Measurements from ENCODE around the gene CHRNA1. TPM values are rescaled to one million over a fixed set of nuclear protein-coding genes. Genes with fewer than 3 reads are reported as not detected.

The CHRNA1 gene
- total RNA-seq, 4 donors from 2014 or later: 84.6 to 306 (median 185) TPM

DNA sequence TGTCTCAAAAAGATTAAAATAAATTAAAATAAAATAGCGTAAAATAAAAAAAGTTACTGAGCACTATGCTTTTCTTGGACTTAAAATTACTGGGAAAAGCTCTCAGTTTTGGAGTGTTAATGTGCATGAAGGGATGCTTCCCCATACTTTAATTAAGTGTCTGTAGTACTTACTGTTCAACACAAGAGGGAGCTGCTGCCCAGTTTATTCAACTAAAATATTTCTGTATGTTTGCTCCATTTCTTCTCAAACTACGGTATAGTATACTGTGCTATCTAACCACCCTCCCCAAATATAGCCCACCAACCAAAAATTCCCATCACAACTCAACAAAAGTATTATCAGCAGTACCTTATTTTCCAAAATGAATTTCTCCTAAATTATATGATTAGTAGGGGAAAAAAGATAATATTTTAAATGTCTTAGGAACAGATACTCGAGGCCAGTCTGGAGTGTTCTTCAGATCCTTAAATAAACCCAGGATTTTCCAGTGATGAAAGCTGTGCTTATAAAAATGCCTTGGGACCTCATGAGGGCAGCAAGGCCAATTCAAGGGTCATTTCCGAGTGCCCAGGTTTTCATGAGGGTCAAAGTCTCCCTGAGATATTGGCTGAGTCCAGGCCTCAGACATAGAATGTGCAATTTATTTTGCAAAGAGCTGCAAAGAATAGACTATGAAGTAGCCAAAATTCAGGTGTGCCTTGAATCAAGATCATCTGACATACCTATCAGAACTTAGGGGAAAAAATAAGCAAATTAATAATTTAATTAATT lies 64.1 kb downstream of the CHRNA1 start:
- no peak overlapping the region for H3K27ac ChIP-seq
- H3K4me3 ChIP-seq: no peak overlapping the region
- intact Hi-C loops (cut with DNase I; ENCODE audit: low total_unique reads): loop anchor here (5.0 kb wide), 1 partner anchor 233 kb away; no protein-coding TSS in a partner anchor
- no peak for DNase-seq
- peak; percentile 52 to 73 (median 63) for TF ChIP-seq CTCF (IDR thresholded peaks at IDR 0.05 in 4 of 5, conservative IDR thresholded peaks at IDR 0.05 in 1 of 5)
- TF ChIP-seq POLR2A (IDR thresholded peaks at IDR 0.05): no peak
- no peaks in the 10 kb centered on the region for H3K27me3 ChIP-seq
- peak; percentile 46 to 56 for ATAC-seq
- in situ Hi-C loops (cut with MboI; ENCODE audit: low sequenced_read_pairs in 4 of 4): loop anchor here in 3 of 4 donors (10.0 to 25.0 kb wide), 2 partner anchors 235 to 238 kb away; no protein-coding TSS in a partner anchor
- H3K36me3 ChIP-seq: no peaks in the 10 kb centered on the region
- no peaks in the 10 kb centered on the region for H3K9me3 ChIP-seq
- no peaks in the 10 kb centered on the region for H3K4me1 ChIP-seq

Other genes starting within 250 kb of the CHRNA1 start
- gene WIPF1, start 166.7 kb downstream of the CHRNA1 start, total RNA-seq: 1 to 10 TPM; 3.1 to 8.4 (median 4.9) TPM
- gene CHN1, start 240.9 kb upstream of the CHRNA1 start, total RNA-seq: 1 to 10 TPM in 3 of 4 donors, under 1 TPM in 1; 0.66 to 4.7 (median 2.4) TPM

Data from gastrocnemius medialis (tissue), 4 donors.